ENCODE data around the gene EFHD2. TPM values are rescaled to one million over a fixed set of nuclear protein-coding genes. Genes with fewer than 3 reads are reported as not detected.
"Not testable (repeated sequence)": the region's sequence is repeated elsewhere in the genome, so short reads cannot be mapped to it uniquely, and the experiment has no call there.

Gene EFHD2
- total and polyA plus RNA-seq, 8 donors = 11.9 to 107 (median 18.2) TPM

- DNase-seq = no peak
- intact Hi-C loops (cut with DNase I) = no loop called here
- Histone ChIP-seq H3K36me3 (peaks cover 0 to 75% of the 10 kb centered on the region in 2 donors), H3K27me3 (no peaks in the 10 kb centered on the region), H3K4me1 (peaks cover 0 to 86% of the 10 kb centered on the region in 2 donors), H3K9me3 (no peaks in the 10 kb centered on the region), H3K27ac (no peak overlapping the region), H3K4me3 (no peak overlapping the region)
- ATAC-seq = no peak
- TF ChIP-seq CTCF (IDR thresholded peaks at IDR 0.05) = no peak
These were observed 15.8 kb downstream of the EFHD2 start for GRCh38 chr1:15425521-15425920.

GRCh38 chr1:15425958-15426357 lies 16.3 kb downstream of the EFHD2 start:
- no peak for TF ChIP-seq CTCF (IDR thresholded peaks at IDR 0.05)
- H3K4me1 ChIP-seq = peaks cover 0 to 83% of the 10 kb centered on the region in 2 donors
- H3K36me3 ChIP-seq = peaks cover 0 to 77% of the 10 kb centered on the region in 2 donors
- no peaks in the 10 kb centered on the region for H3K9me3 ChIP-seq
- H3K4me3 ChIP-seq = no peak overlapping the region
- H3K27me3 ChIP-seq = no peaks in the 10 kb centered on the region
- intact Hi-C loops (cut with DNase I) = no loop called here
- ATAC-seq = no peak
- peak in 1 of 4 donors; percentile 74 for DNase-seq
- H3K27ac ChIP-seq = no peak overlapping the region

GRCh38 chr1:15426492-15427279 lies 17.0 kb downstream of the EFHD2 start:
- TF ChIP-seq CTCF (IDR thresholded peaks at IDR 0.05) = peak in 1 of 2 donors; percentile 18
- intact Hi-C loops (cut with DNase I) = no loop called here
- peaks cover 0 to 83% of the 10 kb centered on the region in 2 donors for H3K4me1 ChIP-seq
- DNase-seq (peak in 1 of 4 donors; percentile 50), ATAC-seq (no peak)
- no peaks in the 10 kb centered on the region for H3K9me3 ChIP-seq
- H3K36me3 ChIP-seq = peaks cover 0 to 80% of the 10 kb centered on the region in 2 donors
- no peaks in the 10 kb centered on the region for H3K27me3 ChIP-seq
- no peak overlapping the region for H3K27ac ChIP-seq
- H3K4me3 ChIP-seq = no peak overlapping the region

GRCh38 chr1:15427280-15427666 lies 17.6 kb downstream of the EFHD2 start:
- intact Hi-C loops (cut with DNase I) = no loop called here
- H3K4me3 ChIP-seq = no peak overlapping the region
- DNase-seq (no peak), ATAC-seq (no peak)
- no peaks in the 10 kb centered on the region for H3K27me3 ChIP-seq
- peaks cover 0 to 81% of the 10 kb centered on the region in 2 donors for H3K36me3 ChIP-seq
- H3K27ac ChIP-seq = no peak overlapping the region
- no peaks in the 10 kb centered on the region for H3K9me3 ChIP-seq
- TF ChIP-seq CTCF (IDR thresholded peaks at IDR 0.05) = no peak
- H3K4me1 ChIP-seq = peaks cover 0 to 77% of the 10 kb centered on the region in 2 donors

- H3K9me3 ChIP-seq; intact Hi-C loops (cut with DNase I); H3K27ac ChIP-seq; H3K4me3 ChIP-seq; H3K27me3 ChIP-seq; ATAC-seq; DNase-seq: not testable (repeated sequence)
- Histone ChIP-seq H3K36me3 (peaks cover 0 to 81% of the 10 kb centered on the region in 2 donors), H3K4me1 (peaks cover 0 to 68% of the 10 kb centered on the region in 2 donors)
These were observed 18.6 kb downstream of the EFHD2 start for GRCh38 chr1:15428252-15428651.
